Measurements from ENCODE around the gene HMCN2. TPM values are rescaled to one million over a fixed set of nuclear protein-coding genes. Genes with fewer than 3 reads are reported as not detected.

Gene HMCN2
- total RNA-seq, 1 experiment from 2014 or later = 8.6 TPM

GRCh38 chr9:130331061-130331460 lies 65.5 kb downstream of the HMCN2 start:
- H2AFZ ChIP-seq (ENCODE audit: low read length) = no peak overlapping the region
- no peaks in the 10 kb centered on the region for H3K9me3 Mint-ChIP-seq
- no peak overlapping the region for H3K4me2 ChIP-seq (ENCODE audit: insufficient read depth, insufficient read length, low read length)
- no peak overlapping the region for H3K9ac ChIP-seq (ENCODE audit: extremely low read depth, insufficient read length, low read length)
- no peak overlapping the region for H3T11ph ChIP-seq (ENCODE audit: low read length)
- no peaks in the 10 kb centered on the region for H4K20me1 ChIP-seq (ENCODE audit: control insufficient read depth, insufficient read depth, insufficient read length)
- no peak overlapping the region for H3K27ac Mint-ChIP-seq
- peaks cover 10 to 24% of the 10 kb centered on the region in 2 experiments for H3K4me1 Mint-ChIP-seq
- no peaks in the 10 kb centered on the region for H3K23me2 ChIP-seq (ENCODE audit: insufficient read length, low read depth, low read length, poor library complexity, severe bottlenecking)
- no peak for TF ChIP-seq CTCF (conservative IDR thresholded peaks at IDR 0.05)
- H3K79me1 ChIP-seq (ENCODE audit: insufficient read depth, low read depth, low read length, poor library complexity, severe bottlenecking) = no peaks in the 10 kb centered on the region
- H2BK12ac ChIP-seq (ENCODE audit: insufficient read length, low read depth, low read length) = no peak overlapping the region
- H3K56ac ChIP-seq (ENCODE audit: insufficient read length, low read depth, low read length) = no peak overlapping the region
- H3K27me3 ChIP-seq (ENCODE audit: insufficient read depth, low read length) = no peaks in the 10 kb centered on the region
- no peak overlapping the region for H2AK5ac ChIP-seq (ENCODE audit: insufficient read length, low read length)
- H4K91ac ChIP-seq (ENCODE audit: insufficient read length, low read depth, low read length) = no peak overlapping the region
- no peak overlapping the region for H3K23ac ChIP-seq (ENCODE audit: insufficient read length, low read depth, low read length)
- H2BK120ac ChIP-seq (ENCODE audit: low read depth, low read length, poor library complexity, severe bottlenecking) = no peak overlapping the region
- no peaks in the 10 kb centered on the region for H3K4me1 ChIP-seq (ENCODE audit: insufficient read depth, low read length)
- H3K79me2 ChIP-seq (ENCODE audit: insufficient read depth, low read length) = no peaks in the 10 kb centered on the region
- no CpG with 5 or more reads among the region's 14 CpGs for WGBS (ENCODE audit: extremely low coverage, insufficient read length, low lambda C conversion rate)
- DNase-seq = no peak
- H3K9me3 ChIP-seq (ENCODE audit: control insufficient read depth, low read depth, low read length) = no peaks in the 10 kb centered on the region
- H2BK5ac ChIP-seq (ENCODE audit: insufficient read length, low read length) = no peak overlapping the region
- no peak overlapping the region for H3K18ac ChIP-seq (ENCODE audit: insufficient read length, low read depth, low read length)
- no peak overlapping the region for H3K4ac ChIP-seq (ENCODE audit: low read depth, low read length)
- H2BK20ac ChIP-seq (ENCODE audit: low read depth, low read length, poor library complexity, severe bottlenecking) = no peak overlapping the region
- H3K36me3 Mint-ChIP-seq (ENCODE audit: insufficient read depth in 1 of 3, low read depth in 3 of 3) = peaks cover 2 to 18% (median 2%) of the 10 kb centered on the region in 3 experiments; a peak in 6 of 7 replicates
- no peak overlapping the region for H3K4me3 Mint-ChIP-seq
- H4K8ac ChIP-seq (replicated peaks; ENCODE audit: insufficient read length, low read depth, low read length) = no peak overlapping the region
- H2BK15ac ChIP-seq (ENCODE audit: low read depth, low read length) = no peak overlapping the region
- no peak overlapping the region for H4K5ac ChIP-seq (ENCODE audit: insufficient read length, low read depth, low read length)
- no peak overlapping the region for H3K27ac ChIP-seq (ENCODE audit: insufficient read length, low read depth, low read length)
- no peak overlapping the region for H3K14ac ChIP-seq (ENCODE audit: insufficient read depth, low read length)
- H3K27me3 Mint-ChIP-seq (ENCODE audit: low read depth) = peaks cover 3% of the 10 kb centered on the region

All from H9 (cell line).